K562 (cell line): ENCODE measurements around the gene SLC24A2. TPM values are rescaled to one million over a fixed set of nuclear protein-coding genes. Genes with fewer than 3 reads are reported as not detected.
A peak's percentile ranks its signal among the peaks of the same experiment; 100 is the strongest.

Experiments used
- DACH1 ChIP-seq: fragments of 450-650 bp; IDR thresholded peaks from 2 replicates; pipeline ENCODE4 v1.6.1; 2018; ENCODE audit not compliant: partially characterized antibody
- ETV6 ChIP-seq, 3 experiments: fragments of 150-350 bp in 1 of 3; sonication (generic) in 1 of 3; formaldehyde crosslinking in 1 of 3; IDR thresholded peaks; 2 replicates each; pipeline versions ENCODE4 v1.6.1 to v1.8.0; 2014 to 2022; ENCODE audit warnings: borderline replicate concordance in 2 of 3, low read depth in 2 of 3, antibody characterized with exemption in 1 of 3, low read length in 1 of 3, mild to moderate bottlenecking in 1 of 3, missing genetic modification reagents in 1 of 3
- GTF2B ChIP-seq: IDR thresholded peaks from 2 replicates; pipeline ENCODE4 v1.6.1; 2011; ENCODE audit not compliant: insufficient read length; ENCODE audit errors: extremely low read depth
- HNRNPH1 ChIP-seq: fragments of 200-400 bp; formaldehyde crosslinking; optimal IDR thresholded peaks from 2 replicates; pipeline ENCODE3; 2017; ENCODE audit warnings: low read depth, mild to moderate bottlenecking, low read length, moderate library complexity
- LCOR ChIP-seq: sonication (generic); formaldehyde crosslinking; IDR thresholded peaks from 2 replicates; pipeline ENCODE4 v1.8.0; 2022; ENCODE audit warnings: mild to moderate bottlenecking, missing genetic modification reagents
- MED1 ChIP-seq: sonication (generic); formaldehyde crosslinking; IDR thresholded peaks from 2 replicates; pipeline ENCODE4 v1.8.1; 2023; ENCODE audit warnings: missing genetic modification reagents, borderline replicate concordance
- MEIS2 ChIP-seq: fragments of 450-650 bp; IDR thresholded peaks from 2 replicates; pipeline ENCODE4 v1.6.1; 2014; ENCODE audit warnings: mild to moderate bottlenecking; ENCODE audit not compliant: partially characterized antibody
- NFYB ChIP-seq: IDR thresholded peaks from 2 replicates; pipeline ENCODE4 v1.6.1; 2011; ENCODE audit warnings: mild to moderate bottlenecking, moderate library complexity; ENCODE audit not compliant: insufficient read length; ENCODE audit errors: extremely low read depth
- NUFIP1 ChIP-seq: fragments of 450-650 bp; IDR thresholded peaks from 2 replicates; pipeline ENCODE4 v1.6.1; 2018; ENCODE audit not compliant: partially characterized antibody
- PHB ChIP-seq: fragments of 250-450 bp; sonication (Bioruptor Pico); IDR thresholded peaks from 2 replicates; pipeline ENCODE4 v1.5.0; 2021
- SMAD4 ChIP-seq: fragments of 250-450 bp; sonication (Bioruptor Pico); conservative IDR thresholded peaks from 2 replicates; pipeline ENCODE4 v1.8.0; 2021; ENCODE audit warnings: inconsistent platforms, mild to moderate bottlenecking, moderate library complexity
- ZNF217 ChIP-seq: sonication (generic); formaldehyde crosslinking; IDR thresholded peaks from 2 replicates; pipeline ENCODE4 v1.8.0; 2022; ENCODE audit warnings: mild to moderate bottlenecking, missing genetic modification reagents
- ZNF717 ChIP-seq: fragments of 250-450 bp; sonication (Bioruptor Pico); IDR thresholded peaks from 2 replicates; pipeline ENCODE4 v1.5.0; 2021
- polyA plus RNA-seq, 8 experiments: library from polyadenylated mRNA; depleted of rRNA in 4 of 8; stranded (reverse) in 5 of 8; unstranded in 3 of 8; fragments of >200 nt; fragmentation: Nextera tagmentation in 2 of 8; fragmentation: Illumina TruSeq in 1 of 8; extraction: Ambion mirVana in 2 of 8; extraction: Trizol in 1 of 8; gene quantifications; 2 replicates each; pipeline versions ENCODE4 v1.2.1 to v1.2.3, GENCODE V29; 2011 to 2014; ENCODE audit warnings: inconsistent platforms in 1 of 8, missing spikeins in 1 of 8
- total RNA-seq, 7 experiments: library from RNA; depleted of rRNA in 6 of 7; stranded (reverse); fragments of >200 nt in 6 of 7; fragmentation: Illumina TruSeq in 2 of 7; extraction: Trizol in 2 of 7; gene quantifications; 2 replicates each; pipeline versions ENCODE4 v1.2.1 to v1.2.3, GENCODE V29; 2011 to 2021; ENCODE audit warnings: low replicate concordance in 1 of 7
- TF ChIP-seq, protein P1 (sequence below), 2 experiments: IDR thresholded peaks; 2 replicates each; pipeline ENCODE4 v1.6.1; 2011; ENCODE audit warnings: borderline replicate concordance in 1 of 2, control low read depth in 1 of 2, low read depth in 1 of 2, low read length in 1 of 2, mild to moderate bottlenecking in 1 of 2, mixed read lengths in 1 of 2, moderate library complexity in 1 of 2; ENCODE audit not compliant: insufficient read depth in 1 of 2, insufficient read length in 1 of 2, poor library complexity in 1 of 2, severe bottlenecking in 1 of 2; ENCODE audit errors: extremely low read depth in 1 of 2
- TF ChIP-seq, protein P2 (sequence below): sonication (generic); formaldehyde crosslinking; IDR thresholded peaks from 2 replicates; pipeline ENCODE4 v1.8.1; 2023; ENCODE audit warnings: mild to moderate bottlenecking, missing genetic modification reagents, moderate library complexity
- TF ChIP-seq, protein P3 (sequence below): fragments of 450-650 bp; IDR thresholded peaks from 2 replicates; pipeline ENCODE4 v1.6.1; 2016; ENCODE audit warnings: borderline replicate concordance

The SLC24A2 gene
- total and polyA plus RNA-seq, 9 of the 15 experiments (the other 6 are each of a cell fraction or from before 2014, with no cell fraction given), result 0.04 to 0.40 (median 0.09) TPM

DNA sequence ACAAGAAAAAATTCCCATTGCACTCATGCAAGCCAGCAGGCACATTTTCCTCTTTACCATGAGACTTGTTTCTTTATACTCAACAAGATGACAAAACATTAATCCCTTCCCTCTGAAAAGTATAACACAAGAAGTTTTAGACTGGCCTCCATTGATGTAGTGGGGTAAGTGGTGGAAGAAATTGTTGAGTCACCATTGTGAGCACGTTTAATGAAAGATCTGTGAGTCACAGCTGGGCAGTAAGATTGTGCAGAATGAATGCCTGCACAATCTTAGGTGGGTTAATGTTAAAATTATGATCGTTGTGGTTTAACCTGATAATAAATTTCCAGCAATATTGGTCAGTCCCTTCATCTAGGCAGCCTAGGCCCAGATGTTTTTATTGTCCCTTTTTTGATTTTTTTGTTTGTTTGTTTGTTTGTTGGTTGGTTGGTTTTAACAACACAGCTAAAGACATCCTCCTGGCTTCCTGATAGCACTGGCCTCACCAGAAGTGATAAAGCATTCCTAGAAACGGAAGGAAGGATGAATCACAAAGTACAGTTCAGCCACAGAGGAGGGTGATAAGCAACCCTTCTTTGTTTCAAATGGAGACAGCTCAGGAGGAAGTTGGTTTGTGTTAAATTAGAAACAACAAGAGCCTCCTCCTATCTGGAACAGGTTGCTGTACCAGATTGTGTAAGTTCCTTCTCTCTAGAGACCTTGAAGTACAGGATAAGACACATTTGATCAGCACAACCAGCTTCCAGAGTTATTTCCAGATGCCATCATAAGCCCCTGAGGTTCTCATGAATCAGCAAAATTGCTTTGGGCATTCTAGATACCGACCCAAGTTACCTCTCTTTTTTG, 40.3 kb downstream of the SLC24A2 start (continued):
- TF ChIP-seq, protein P1, sequence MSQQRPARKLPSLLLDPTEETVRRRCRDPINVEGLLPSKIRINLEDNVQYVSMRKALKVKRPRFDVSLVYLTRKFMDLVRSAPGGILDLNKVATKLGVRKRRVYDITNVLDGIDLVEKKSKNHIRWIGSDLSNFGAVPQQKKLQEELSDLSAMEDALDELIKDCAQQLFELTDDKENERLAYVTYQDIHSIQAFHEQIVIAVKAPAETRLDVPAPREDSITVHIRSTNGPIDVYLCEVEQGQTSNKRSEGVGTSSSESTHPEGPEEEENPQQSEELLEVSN (IDR thresholded peaks at IDR 0.05; ENCODE audit: borderline replicate concordance in 1 of 2, extremely low read depth in 1 of 2, insufficient read depth in 1 of 2, insufficient read length in 1 of 2, low read depth in 1 of 2, low read length in 1 of 2, poor library complexity in 1 of 2, severe bottlenecking in 1 of 2), result no peak
- TF ChIP-seq, protein P2, sequence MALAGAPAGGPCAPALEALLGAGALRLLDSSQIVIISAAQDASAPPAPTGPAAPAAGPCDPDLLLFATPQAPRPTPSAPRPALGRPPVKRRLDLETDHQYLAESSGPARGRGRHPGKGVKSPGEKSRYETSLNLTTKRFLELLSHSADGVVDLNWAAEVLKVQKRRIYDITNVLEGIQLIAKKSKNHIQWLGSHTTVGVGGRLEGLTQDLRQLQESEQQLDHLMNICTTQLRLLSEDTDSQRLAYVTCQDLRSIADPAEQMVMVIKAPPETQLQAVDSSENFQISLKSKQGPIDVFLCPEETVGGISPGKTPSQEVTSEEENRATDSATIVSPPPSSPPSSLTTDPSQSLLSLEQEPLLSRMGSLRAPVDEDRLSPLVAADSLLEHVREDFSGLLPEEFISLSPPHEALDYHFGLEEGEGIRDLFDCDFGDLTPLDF (CRISPR knock-in tag), result no peak
- no peak for TF ChIP-seq HNRNPH1
- TF ChIP-seq ZNF717 (CRISPR knock-in tag), result no peak
- TF ChIP-seq, protein P3, sequence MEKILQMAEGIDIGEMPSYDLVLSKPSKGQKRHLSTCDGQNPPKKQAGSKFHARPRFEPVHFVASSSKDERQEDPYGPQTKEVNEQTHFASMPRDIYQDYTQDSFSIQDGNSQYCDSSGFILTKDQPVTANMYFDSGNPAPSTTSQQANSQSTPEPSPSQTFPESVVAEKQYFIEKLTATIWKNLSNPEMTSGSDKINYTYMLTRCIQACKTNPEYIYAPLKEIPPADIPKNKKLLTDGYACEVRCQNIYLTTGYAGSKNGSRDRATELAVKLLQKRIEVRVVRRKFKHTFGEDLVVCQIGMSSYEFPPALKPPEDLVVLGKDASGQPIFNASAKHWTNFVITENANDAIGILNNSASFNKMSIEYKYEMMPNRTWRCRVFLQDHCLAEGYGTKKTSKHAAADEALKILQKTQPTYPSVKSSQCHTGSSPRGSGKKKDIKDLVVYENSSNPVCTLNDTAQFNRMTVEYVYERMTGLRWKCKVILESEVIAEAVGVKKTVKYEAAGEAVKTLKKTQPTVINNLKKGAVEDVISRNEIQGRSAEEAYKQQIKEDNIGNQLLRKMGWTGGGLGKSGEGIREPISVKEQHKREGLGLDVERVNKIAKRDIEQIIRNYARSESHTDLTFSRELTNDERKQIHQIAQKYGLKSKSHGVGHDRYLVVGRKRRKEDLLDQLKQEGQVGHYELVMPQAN, result no peak
- TF ChIP-seq SMAD4, result peak; percentile 21; the same call in 1 of the 2 replicates
- TF ChIP-seq DACH1, result peak; percentile 26
- TF ChIP-seq GTF2B, result no peak
- no peak for TF ChIP-seq ZNF217 (CRISPR knock-in tag)
- no peak for TF ChIP-seq NFYB
- peak; percentile 25 for TF ChIP-seq MEIS2
- TF ChIP-seq MED1 (CRISPR knock-in tag), result no peak
- peak; percentile 59; the same call in 1 of the 2 replicates for TF ChIP-seq LCOR
- peak; percentile 79 to 96; a peak in 3 of 4 replicates for TF ChIP-seq ETV6 (IDR thresholded peaks at IDR 0.05; ENCODE audit: borderline replicate concordance in 1 of 2, low read depth in 2 of 2, low read length in 1 of 2)
- no peak for TF ChIP-seq ETV6 (CRISPR knock-in tag; IDR thresholded peaks at IDR 0.05; ENCODE audit: borderline replicate concordance)
- TF ChIP-seq PHB (CRISPR knock-in tag), result no peak
- TF ChIP-seq NUFIP1, result no peak
